ENCODE results near the gene SLC16A3.

GRCh38 chr17:82218349-82219075 lies 10.3 kb upstream of the SLC16A3 start:
- TF ChIP-seq, protein P1, sequence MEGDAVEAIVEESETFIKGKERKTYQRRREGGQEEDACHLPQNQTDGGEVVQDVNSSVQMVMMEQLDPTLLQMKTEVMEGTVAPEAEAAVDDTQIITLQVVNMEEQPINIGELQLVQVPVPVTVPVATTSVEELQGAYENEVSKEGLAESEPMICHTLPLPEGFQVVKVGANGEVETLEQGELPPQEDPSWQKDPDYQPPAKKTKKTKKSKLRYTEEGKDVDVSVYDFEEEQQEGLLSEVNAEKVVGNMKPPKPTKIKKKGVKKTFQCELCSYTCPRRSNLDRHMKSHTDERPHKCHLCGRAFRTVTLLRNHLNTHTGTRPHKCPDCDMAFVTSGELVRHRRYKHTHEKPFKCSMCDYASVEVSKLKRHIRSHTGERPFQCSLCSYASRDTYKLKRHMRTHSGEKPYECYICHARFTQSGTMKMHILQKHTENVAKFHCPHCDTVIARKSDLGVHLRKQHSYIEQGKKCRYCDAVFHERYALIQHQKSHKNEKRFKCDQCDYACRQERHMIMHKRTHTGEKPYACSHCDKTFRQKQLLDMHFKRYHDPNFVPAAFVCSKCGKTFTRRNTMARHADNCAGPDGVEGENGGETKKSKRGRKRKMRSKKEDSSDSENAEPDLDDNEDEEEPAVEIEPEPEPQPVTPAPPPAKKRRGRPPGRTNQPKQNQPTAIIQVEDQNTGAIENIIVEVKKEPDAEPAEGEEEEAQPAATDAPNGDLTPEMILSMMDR (IDR thresholded peaks at IDR 0.05; ENCODE audit: control extremely low read depth in 1 of 3, insufficient read depth in 1 of 3, low read depth in 1 of 3, low read length in 3 of 3): no peak
- TF ChIP-seq JUND (IDR thresholded peaks at IDR 0.05; ENCODE audit: low read length): no peak
- TF ChIP-seq EZH2 (IDR thresholded peaks at IDR 0.05; ENCODE audit: low read depth, low read length, severe bottlenecking): no peak
- no peak for TF ChIP-seq POLR2AphosphoS5 (IDR thresholded peaks at IDR 0.05; ENCODE audit: low read depth, low read length)
- no peak for TF ChIP-seq EP300 (IDR thresholded peaks at IDR 0.05; ENCODE audit: borderline replicate concordance in 1 of 2, low read depth in 2 of 2, low read length in 2 of 2)
- TF ChIP-seq RAD21 (IDR thresholded peaks at IDR 0.05 in 1 of 2, conservative IDR thresholded peaks at IDR 0.05 in 1 of 2; ENCODE audit: low read depth in 2 of 2, low read length in 2 of 2): no peak
- no peak for TF ChIP-seq BCL11A (IDR thresholded peaks at IDR 0.05; ENCODE audit: low read depth in 2 of 2, low read length in 2 of 2)
- TF ChIP-seq BRCA1 (IDR thresholded peaks at IDR 0.05; ENCODE audit: low read depth, low read length): no peak
- TF ChIP-seq POLR2A (IDR thresholded peaks at IDR 0.05; ENCODE audit: control extremely low read depth in 1 of 2, low read depth in 2 of 2, low read length in 2 of 2): no peak
- TF ChIP-seq KDM1A (IDR thresholded peaks at IDR 0.05; ENCODE audit: borderline replicate concordance, low read length): no peak
- TF ChIP-seq SP2 (IDR thresholded peaks at IDR 0.05; ENCODE audit: low read length): no peak
- no peak for TF ChIP-seq TEAD4 (IDR thresholded peaks at IDR 0.05; ENCODE audit: low read depth, low read length)
- no peak for TF ChIP-seq SP1 (IDR thresholded peaks at IDR 0.05; ENCODE audit: low read depth, low read length)
- TF ChIP-seq KDM5A (IDR thresholded peaks at IDR 0.05; ENCODE audit: low read length): no peak

All from H1 (cell line).